SU-DHL-6 (cell line): ENCODE results near the gene ADAD1.

Experiments used
- H2AFZ ChIP-seq: fragments of 200-600 bp; sonication (generic); 2 replicates; pipeline ENCODE4 v1.6.1; 2014; ENCODE audit warnings: low read depth, mild to moderate bottlenecking, moderate library complexity, mixed read lengths, antibody characterized with exemption, low read length; ENCODE audit not compliant: severe bottlenecking
- H3F3A ChIP-seq: fragments of 200-600 bp; shearing (Covaris generic); 2 replicates; pipeline ENCODE4 v1.6.0; 2016; ENCODE audit warnings: antibody characterized with exemption, mild to moderate bottlenecking; ENCODE audit not compliant: insufficient read depth
- H3K27ac ChIP-seq: fragments of 200-600 bp; sonication (generic); 2 replicates; pipeline ENCODE4 v1.5.1; 2016; ENCODE audit warnings: low read depth, mild to moderate bottlenecking, low read length, moderate library complexity, mixed read lengths
- H3K27me3 ChIP-seq: fragments of 200-600 bp; sonication (generic), shearing (Covaris generic); 2 replicates; pipeline ENCODE4 v1.6.0; 2014; ENCODE audit warnings: mild to moderate bottlenecking, low read length
- H3K36me3 ChIP-seq: fragments of 200-600 bp; sonication (generic); 2 replicates; pipeline ENCODE4 v1.6.1; 2014; ENCODE audit warnings: mild to moderate bottlenecking, low read length, mixed read lengths
- H3K4me2 ChIP-seq: fragments of 300-600, 200-600 bp; shearing (Covaris generic), sonication (generic); 2 replicates; pipeline ENCODE4 v1.6.0; 2014; ENCODE audit warnings: low read length, low read depth, mild to moderate bottlenecking; ENCODE audit not compliant: poor library complexity, severe bottlenecking
- H3K4me3 ChIP-seq: fragments of 200-600 bp; sonication (generic); 2 replicates; pipeline ENCODE4 v1.5.1; 2014; ENCODE audit warnings: antibody characterized with exemption, low read length, mild to moderate bottlenecking, mixed read lengths; ENCODE audit not compliant: insufficient read depth, poor library complexity, severe bottlenecking
- H3K79me2 ChIP-seq: fragments of 200-600 bp; sonication (generic); 2 replicates; pipeline ENCODE4 v1.6.1; 2014; ENCODE audit warnings: mild to moderate bottlenecking, low read length, moderate library complexity; ENCODE audit not compliant: insufficient read depth
- H3K9ac ChIP-seq: fragments of 200-600 bp; sonication (generic); 2 replicates; pipeline ENCODE4 v1.7.0; 2014; ENCODE audit warnings: mild to moderate bottlenecking, low read length
- H3K9me2 ChIP-seq: fragments of 200-600 bp; sonication (generic); replicated peaks from 2 replicates; pipeline ENCODE4 v1.6.1; 2014; ENCODE audit warnings: low read length; ENCODE audit not compliant: insufficient read depth
- H3K9me3 ChIP-seq: fragments of 200-600 bp; sonication (generic); 2 replicates; pipeline ENCODE4 v1.6.1; 2014; ENCODE audit warnings: low read length, mixed read lengths; ENCODE audit not compliant: insufficient read depth
- H4K20me1 ChIP-seq: fragments of 200-600 bp; sonication (generic); 2 replicates; pipeline ENCODE4 v1.6.1; 2014; ENCODE audit warnings: low read depth, mild to moderate bottlenecking, antibody characterized with exemption, low read length, moderate library complexity, mixed read lengths
- EZH2phosphoT487 ChIP-seq: fragments of 200-600 bp; sonication (generic), shearing (Covaris generic); conservative IDR thresholded peaks from 2 replicates; pipeline ENCODE4 v1.6.1; 2018; ENCODE audit warnings: mild to moderate bottlenecking, antibody characterized with exemption, low read length, moderate library complexity, mixed read lengths
- TF ChIP-seq, protein P1 (sequence below): fragments of 200-600 bp; sonication (generic); IDR thresholded peaks from one replicate; pipeline ENCODE4 v1.5.1; 2017; ENCODE audit warnings: antibody characterized with exemption, mild to moderate bottlenecking, low read length, moderate library complexity; ENCODE audit not compliant: insufficient read depth, poor library complexity, severe bottlenecking

Gene ADAD1

DNA sequence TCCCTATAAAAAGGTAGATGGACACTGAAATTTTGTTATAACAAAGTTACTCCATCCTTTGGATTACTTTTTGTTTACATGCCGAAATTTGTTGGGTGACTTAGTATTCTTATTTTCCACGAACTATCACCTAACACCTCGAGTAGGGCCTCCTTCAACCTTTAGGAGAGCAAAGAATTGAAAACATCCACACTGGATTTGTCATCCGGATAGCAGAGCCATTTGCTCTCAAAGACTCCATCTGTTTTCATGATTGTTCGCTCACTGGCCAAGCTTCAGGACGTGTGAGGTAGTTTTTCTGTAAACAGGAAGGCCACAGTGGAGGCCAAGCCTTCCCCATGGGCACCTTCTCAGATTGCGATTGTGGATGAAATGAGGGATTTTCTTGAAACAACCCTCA lies at the start of gene ADAD1:
TSS of gene ADAD1 (plus strand) at position 301 of the 400 bp plus-strand sequence. CDS start 1,059 bp downstream, outside the sequence.
- no peaks in the 10 kb centered on the region for H3K79me2 ChIP-seq
- H3F3A ChIP-seq, result no peaks in the 10 kb centered on the region
- TF ChIP-seq, protein P1, sequence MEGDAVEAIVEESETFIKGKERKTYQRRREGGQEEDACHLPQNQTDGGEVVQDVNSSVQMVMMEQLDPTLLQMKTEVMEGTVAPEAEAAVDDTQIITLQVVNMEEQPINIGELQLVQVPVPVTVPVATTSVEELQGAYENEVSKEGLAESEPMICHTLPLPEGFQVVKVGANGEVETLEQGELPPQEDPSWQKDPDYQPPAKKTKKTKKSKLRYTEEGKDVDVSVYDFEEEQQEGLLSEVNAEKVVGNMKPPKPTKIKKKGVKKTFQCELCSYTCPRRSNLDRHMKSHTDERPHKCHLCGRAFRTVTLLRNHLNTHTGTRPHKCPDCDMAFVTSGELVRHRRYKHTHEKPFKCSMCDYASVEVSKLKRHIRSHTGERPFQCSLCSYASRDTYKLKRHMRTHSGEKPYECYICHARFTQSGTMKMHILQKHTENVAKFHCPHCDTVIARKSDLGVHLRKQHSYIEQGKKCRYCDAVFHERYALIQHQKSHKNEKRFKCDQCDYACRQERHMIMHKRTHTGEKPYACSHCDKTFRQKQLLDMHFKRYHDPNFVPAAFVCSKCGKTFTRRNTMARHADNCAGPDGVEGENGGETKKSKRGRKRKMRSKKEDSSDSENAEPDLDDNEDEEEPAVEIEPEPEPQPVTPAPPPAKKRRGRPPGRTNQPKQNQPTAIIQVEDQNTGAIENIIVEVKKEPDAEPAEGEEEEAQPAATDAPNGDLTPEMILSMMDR, result no peak
- TF ChIP-seq EZH2phosphoT487, result no peak
- H4K20me1 ChIP-seq, result no peaks in the 10 kb centered on the region
- H3K4me3 ChIP-seq, result no peak within 1 kb of the TSS
- H2AFZ ChIP-seq, result no peak within 1 kb of the TSS
- no peak within 1 kb of the TSS for H3K4me2 ChIP-seq
- no peak within 1 kb of the TSS for H3K27ac ChIP-seq
- no peaks in the 10 kb centered on the region for H3K9me2 ChIP-seq
- no peaks in the 10 kb centered on the region for H3K9me3 ChIP-seq
- H3K36me3 ChIP-seq, result no peaks in the 10 kb centered on the region
- H3K9ac ChIP-seq, result no peak within 1 kb of the TSS
- H3K27me3 ChIP-seq, result no peaks in the 10 kb centered on the region

- H3K9me2 ChIP-seq, result no peaks in the 10 kb centered on the region
- no peaks in the 10 kb centered on the region for H3K36me3 ChIP-seq
- no peaks in the 10 kb centered on the region for H3K79me2 ChIP-seq
- no peaks in the 10 kb centered on the region for H4K20me1 ChIP-seq
- no peak overlapping the region for H3K4me3 ChIP-seq
- H3K27me3 ChIP-seq, result no peaks in the 10 kb centered on the region
- H2AFZ ChIP-seq, result no peak overlapping the region
- no peaks in the 10 kb centered on the region for H3F3A ChIP-seq
- no peak overlapping the region for H3K27ac ChIP-seq
- H3K4me2 ChIP-seq, result no peak overlapping the region
- no peaks in the 10 kb centered on the region for H3K9me3 ChIP-seq
- H3K9ac ChIP-seq, result no peak overlapping the region
- TF ChIP-seq, protein P1, result no peak
- no peak for TF ChIP-seq EZH2phosphoT487
Measured at GRCh38 chr4:122329876-122330565, 48.8 kb upstream of the ADAD1 start.

- Histone ChIP-seq H3K36me3 (no peaks in the 10 kb centered on the region), H3K9ac (no peak overlapping the region), H2AFZ (no peak overlapping the region), H3K4me2 (no peak overlapping the region), H3K4me3 (no peak overlapping the region), H3K9me3 (no peaks in the 10 kb centered on the region), H3K27me3 (no peaks in the 10 kb centered on the region), H3K79me2 (no peaks in the 10 kb centered on the region), H4K20me1 (no peaks in the 10 kb centered on the region), H3K27ac (no peak overlapping the region), H3K9me2 (no peaks in the 10 kb centered on the region), H3F3A (no peaks in the 10 kb centered on the region)
- TF ChIP-seq, protein P1, result no peak
- TF ChIP-seq EZH2phosphoT487, result no peak
Measured at GRCh38 chr4:122331195-122331594, 47.6 kb upstream of the ADAD1 start.
